Keratinocyte (primary cell): ENCODE measurements around the gene XRCC3.

ENCODE experiments used
- EZH2 ChIP-seq: IDR thresholded peaks from one replicate; pipeline ENCODE4 v1.6.1; 2012; ENCODE audit warnings: inconsistent platforms, mild to moderate bottlenecking, low read length, moderate library complexity
- TF ChIP-seq, protein P1 (sequence below), 3 experiments: IDR thresholded peaks in 1 of 3; conservative IDR thresholded peaks in 1 of 3; optimal IDR thresholded peaks in 1 of 3; 2 replicates in 2 of 3; 3 replicates in 1 of 3; pipeline versions ENCODE3 to v1.5.1; 2011; ENCODE audit warnings: low read length in 3 of 3, mild to moderate bottlenecking in 3 of 3, moderate library complexity in 2 of 3, control low read depth in 1 of 3, inconsistent platforms in 1 of 3; ENCODE audit not compliant: insufficient read depth in 2 of 3; ENCODE audit errors: extremely low read depth in 1 of 3

DNA sequence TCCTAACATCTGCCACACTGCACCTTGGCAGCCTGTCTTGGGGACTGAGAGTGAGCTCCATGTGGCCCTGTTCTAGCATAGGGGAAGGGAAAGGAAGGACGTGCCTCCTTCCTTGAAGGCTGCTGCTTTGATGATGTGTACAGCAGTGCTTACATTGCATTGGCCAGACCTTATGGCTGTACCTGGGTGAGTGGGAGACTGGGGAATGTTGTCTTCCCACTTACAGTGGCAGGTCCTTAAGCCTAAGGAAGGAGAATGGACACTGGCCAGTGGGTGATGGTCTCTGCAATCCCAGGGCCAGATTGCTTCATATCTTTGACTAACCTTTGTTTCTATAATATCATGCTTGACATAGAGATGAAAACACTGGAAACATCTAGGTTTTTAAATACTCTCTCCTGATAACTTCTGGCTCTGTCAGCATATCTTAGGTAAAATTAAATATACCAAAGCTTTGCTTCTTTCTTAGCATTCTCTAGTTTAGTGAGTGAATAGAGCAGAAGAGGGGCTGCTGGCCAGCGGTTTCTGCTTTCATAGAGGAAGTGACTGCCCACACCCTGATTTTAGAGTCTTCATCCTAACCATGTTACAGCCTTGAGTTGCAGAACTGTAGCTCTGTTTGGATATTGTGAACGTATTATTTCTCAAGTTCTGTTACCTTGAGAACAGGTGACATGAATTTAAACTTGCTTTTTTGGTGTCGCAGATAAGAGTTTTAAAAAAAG is 59.1 kb downstream of the XRCC3 start:
- TF ChIP-seq, protein P1, sequence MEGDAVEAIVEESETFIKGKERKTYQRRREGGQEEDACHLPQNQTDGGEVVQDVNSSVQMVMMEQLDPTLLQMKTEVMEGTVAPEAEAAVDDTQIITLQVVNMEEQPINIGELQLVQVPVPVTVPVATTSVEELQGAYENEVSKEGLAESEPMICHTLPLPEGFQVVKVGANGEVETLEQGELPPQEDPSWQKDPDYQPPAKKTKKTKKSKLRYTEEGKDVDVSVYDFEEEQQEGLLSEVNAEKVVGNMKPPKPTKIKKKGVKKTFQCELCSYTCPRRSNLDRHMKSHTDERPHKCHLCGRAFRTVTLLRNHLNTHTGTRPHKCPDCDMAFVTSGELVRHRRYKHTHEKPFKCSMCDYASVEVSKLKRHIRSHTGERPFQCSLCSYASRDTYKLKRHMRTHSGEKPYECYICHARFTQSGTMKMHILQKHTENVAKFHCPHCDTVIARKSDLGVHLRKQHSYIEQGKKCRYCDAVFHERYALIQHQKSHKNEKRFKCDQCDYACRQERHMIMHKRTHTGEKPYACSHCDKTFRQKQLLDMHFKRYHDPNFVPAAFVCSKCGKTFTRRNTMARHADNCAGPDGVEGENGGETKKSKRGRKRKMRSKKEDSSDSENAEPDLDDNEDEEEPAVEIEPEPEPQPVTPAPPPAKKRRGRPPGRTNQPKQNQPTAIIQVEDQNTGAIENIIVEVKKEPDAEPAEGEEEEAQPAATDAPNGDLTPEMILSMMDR (optimal IDR thresholded peaks at IDR 0.05 in 1 of 3, IDR thresholded peaks at IDR 0.05 in 1 of 3, conservative IDR thresholded peaks at IDR 0.05 in 1 of 3; ENCODE audit: extremely low read depth in 1 of 3, insufficient read depth in 2 of 3, low read length in 3 of 3): no peak
- no peak for TF ChIP-seq EZH2
